RWPE2 (cell line): ENCODE data around the gene KCNE3.

Experiments
- ATAC-seq: fragments of 200-7000 bp; cut with Tn5 transposase; 3 replicates; pipeline ENCODE4 v1.9.1; 2021; ENCODE audit warnings: low read depth
- DNase-seq: peaks from one replicate; pipeline ENCODE4 v3.0.0-alpha.2; 2020; ENCODE audit warnings: low spot score
- H3K27ac ChIP-seq: fragments of 450-650 bp; 2 replicates; pipeline ENCODE4 v1.5.1; 2017; ENCODE audit warnings: mild to moderate bottlenecking; ENCODE audit not compliant: poor library complexity, severe bottlenecking
- H3K27me3 ChIP-seq: fragments of 250-450 bp; sonication (Bioruptor Pico); 2 replicates; pipeline ENCODE4 v1.5.1; 2021; ENCODE audit warnings: mild to moderate bottlenecking, moderate library complexity; ENCODE audit not compliant: insufficient read depth, poor library complexity, severe bottlenecking
- H3K36me3 ChIP-seq: fragments of 250-450 bp; sonication (Bioruptor Pico); 2 replicates; pipeline ENCODE4 v1.5.1; 2020; ENCODE audit warnings: low read depth, mild to moderate bottlenecking, moderate library complexity
- H3K4me1 ChIP-seq: fragments of 250-450 bp; sonication (Bioruptor Pico); 2 replicates; pipeline ENCODE4 v1.5.1; 2021; ENCODE audit warnings: mild to moderate bottlenecking, moderate library complexity; ENCODE audit not compliant: insufficient read depth, poor library complexity, severe bottlenecking
- H3K4me3 ChIP-seq: fragments of 250-450 bp; sonication (Bioruptor Pico); 2 replicates; pipeline ENCODE4 v1.5.1; 2021; ENCODE audit warnings: mild to moderate bottlenecking, moderate library complexity; ENCODE audit not compliant: severe bottlenecking
- H3K9me3 ChIP-seq: fragments of 250-450 bp; sonication (Bioruptor Pico); 2 replicates; pipeline ENCODE4 v1.5.1; 2021; ENCODE audit warnings: mild to moderate bottlenecking, moderate library complexity; ENCODE audit not compliant: severe bottlenecking
- TF ChIP-seq, protein P1 (sequence below): fragments of 450-650 bp; IDR thresholded peaks from one replicate; pipeline ENCODE4 v1.5.1; 2017; ENCODE audit warnings: mild to moderate bottlenecking, moderate library complexity; ENCODE audit not compliant: poor library complexity, severe bottlenecking

Gene KCNE3

DNA sequence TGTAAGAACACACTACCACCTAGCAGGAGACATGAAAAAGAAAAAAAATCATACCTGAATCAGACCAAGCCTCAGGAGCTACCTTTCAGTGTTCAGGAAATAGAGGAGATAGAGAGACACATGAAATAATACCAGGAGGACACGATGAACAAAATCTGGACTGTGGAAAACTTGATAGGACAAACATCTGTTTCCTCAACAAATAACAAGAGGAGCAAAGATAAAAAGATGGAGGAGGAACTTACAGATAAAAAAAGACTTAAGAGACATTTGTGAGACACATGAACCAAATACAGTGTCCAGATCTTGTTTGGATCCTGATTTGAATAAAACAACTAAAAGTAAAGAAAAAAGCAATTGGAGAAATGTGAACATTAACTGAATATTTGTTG, 12.4 kb upstream of the KCNE3 start:
- ATAC-seq, result no peak
- Histone ChIP-seq H3K27ac (no peak overlapping the region), H3K4me3 (no peak overlapping the region), H3K9me3 (no peaks in the 10 kb centered on the region), H3K4me1 (no peaks in the 10 kb centered on the region), H3K36me3 (no peaks in the 10 kb centered on the region), H3K27me3 (no peaks in the 10 kb centered on the region)
- no peak for DNase-seq
- TF ChIP-seq, protein P1, sequence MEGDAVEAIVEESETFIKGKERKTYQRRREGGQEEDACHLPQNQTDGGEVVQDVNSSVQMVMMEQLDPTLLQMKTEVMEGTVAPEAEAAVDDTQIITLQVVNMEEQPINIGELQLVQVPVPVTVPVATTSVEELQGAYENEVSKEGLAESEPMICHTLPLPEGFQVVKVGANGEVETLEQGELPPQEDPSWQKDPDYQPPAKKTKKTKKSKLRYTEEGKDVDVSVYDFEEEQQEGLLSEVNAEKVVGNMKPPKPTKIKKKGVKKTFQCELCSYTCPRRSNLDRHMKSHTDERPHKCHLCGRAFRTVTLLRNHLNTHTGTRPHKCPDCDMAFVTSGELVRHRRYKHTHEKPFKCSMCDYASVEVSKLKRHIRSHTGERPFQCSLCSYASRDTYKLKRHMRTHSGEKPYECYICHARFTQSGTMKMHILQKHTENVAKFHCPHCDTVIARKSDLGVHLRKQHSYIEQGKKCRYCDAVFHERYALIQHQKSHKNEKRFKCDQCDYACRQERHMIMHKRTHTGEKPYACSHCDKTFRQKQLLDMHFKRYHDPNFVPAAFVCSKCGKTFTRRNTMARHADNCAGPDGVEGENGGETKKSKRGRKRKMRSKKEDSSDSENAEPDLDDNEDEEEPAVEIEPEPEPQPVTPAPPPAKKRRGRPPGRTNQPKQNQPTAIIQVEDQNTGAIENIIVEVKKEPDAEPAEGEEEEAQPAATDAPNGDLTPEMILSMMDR, result no peak

- Histone ChIP-seq H3K4me3 (no peak overlapping the region), H3K4me1 (no peaks in the 10 kb centered on the region), H3K9me3 (no peaks in the 10 kb centered on the region), H3K27me3 (no peaks in the 10 kb centered on the region), H3K36me3 (no peaks in the 10 kb centered on the region), H3K27ac (no peak overlapping the region)
- TF ChIP-seq, protein P1, result no peak
- ATAC-seq (no peak), DNase-seq (no peak)
These were observed 11.8 kb upstream of the KCNE3 start for GRCh38 chr11:74478877-74479731.

DNA sequence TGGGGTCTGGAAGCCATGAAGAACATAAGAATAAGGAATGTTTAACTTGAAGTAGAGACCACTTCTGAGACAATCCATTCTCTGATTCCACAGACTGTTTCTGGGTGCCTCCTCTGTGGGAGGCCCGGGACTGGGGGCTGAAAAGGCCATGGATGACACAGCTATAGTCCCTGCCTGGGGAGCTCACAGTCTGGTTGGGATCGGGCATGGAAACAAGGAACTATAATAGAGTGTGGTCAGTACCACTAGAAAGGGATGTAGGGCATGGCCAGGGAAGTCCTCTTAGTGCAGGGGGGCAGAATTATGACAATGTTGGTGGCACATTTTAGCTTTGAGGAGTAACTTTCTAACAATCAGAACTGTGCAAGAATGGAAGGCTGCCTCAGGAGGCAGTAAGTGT, 9.2 kb upstream of the KCNE3 start:
- no peaks in the 10 kb centered on the region for H3K36me3 ChIP-seq
- ATAC-seq, result no peak

GRCh38 chr11:74474316-74474715, 7.0 kb upstream of the KCNE3 start:
- Histone ChIP-seq H3K27me3 (no peaks in the 10 kb centered on the region), H3K27ac (no peak overlapping the region), H3K9me3 (no peaks in the 10 kb centered on the region), H3K4me3 (no peak overlapping the region), H3K4me1 (no peaks in the 10 kb centered on the region), H3K36me3 (no peaks in the 10 kb centered on the region)
- DNase-seq, result no peak
- no peak for ATAC-seq
- TF ChIP-seq, protein P1, result no peak

More for the DNA sequence above, 9.2 kb upstream of the KCNE3 start:
- no peak for DNase-seq
- H3K4me1 ChIP-seq, result no peaks in the 10 kb centered on the region
- no peak overlapping the region for H3K27ac ChIP-seq
- H3K9me3 ChIP-seq, result no peaks in the 10 kb centered on the region
- no peaks in the 10 kb centered on the region for H3K27me3 ChIP-seq
- no peak overlapping the region for H3K4me3 ChIP-seq
- TF ChIP-seq, protein P1, result no peak
